Endometrial microvascular endothelial cells (primary cell): ENCODE data around the gene SLC38A7. TPM values are rescaled to one million over a fixed set of nuclear protein-coding genes. Genes with fewer than 3 reads are reported as not detected.
"Not testable (repeated sequence)": the region's sequence is repeated elsewhere in the genome, so short reads cannot be mapped to it uniquely, and the experiment has no call there.

Source experiments
- in situ Hi-C: cut with HindIII; loops from 2 replicates; pipeline ENCODE4 v1.10.0; 2017; ENCODE audit warnings: low sequenced_read_pairs, low pct_unique_long_range_greater_than_20kb; ENCODE audit errors: inconsistent ontology term
- total RNA-seq: library from RNA; depleted of rRNA; stranded (reverse); fragments of >200 nt; gene quantifications from one replicate; pipeline ENCODE4 v1.2.3, GENCODE V29; 2015; ENCODE audit errors: inconsistent ontology term

Gene SLC38A7
- total RNA-seq, 1 donor from 2014 or later, result 26.2 TPM

DNA sequence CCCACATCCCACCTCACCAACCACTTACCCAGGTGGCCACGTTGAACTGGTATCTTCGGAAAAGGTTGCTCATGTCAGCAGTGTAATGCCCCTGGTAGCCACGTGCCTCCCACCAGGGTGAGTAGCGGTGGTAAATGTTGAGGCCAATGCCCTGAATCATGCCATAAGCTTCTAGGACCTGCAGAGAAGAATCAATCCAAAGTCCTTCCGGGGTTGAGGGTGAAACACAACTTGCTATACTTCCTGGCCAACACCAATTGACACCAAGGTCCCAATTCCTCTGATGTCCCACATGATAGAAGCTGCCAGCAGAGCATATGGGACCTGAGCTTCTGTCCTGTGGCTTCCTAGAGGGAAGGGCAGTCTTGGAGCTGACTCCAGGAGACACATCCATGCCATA, 43.6 kb downstream of the SLC38A7 start:
- in situ Hi-C loops, result no loop called here

DNA sequence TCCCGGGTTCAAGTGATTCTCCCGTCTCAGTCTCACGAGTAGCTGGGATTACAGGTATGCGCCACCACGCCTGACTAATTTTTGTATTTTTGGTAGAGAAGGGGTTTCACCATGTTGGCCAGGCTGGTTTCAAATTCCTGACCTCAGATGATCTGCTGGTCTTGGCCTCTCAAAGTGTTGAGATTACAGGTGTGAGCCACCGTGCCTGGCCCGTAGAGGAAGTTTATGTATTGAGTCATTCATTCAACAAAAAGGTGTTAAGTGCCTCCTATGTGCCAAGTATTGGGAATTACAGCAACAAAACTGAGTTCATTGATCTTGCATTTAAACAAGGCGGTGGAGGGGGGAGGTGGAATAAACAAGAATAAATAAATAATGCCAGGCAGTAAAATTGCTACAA, 44.7 kb downstream of the SLC38A7 start:
- in situ Hi-C loops, result no loop called here

DNA sequence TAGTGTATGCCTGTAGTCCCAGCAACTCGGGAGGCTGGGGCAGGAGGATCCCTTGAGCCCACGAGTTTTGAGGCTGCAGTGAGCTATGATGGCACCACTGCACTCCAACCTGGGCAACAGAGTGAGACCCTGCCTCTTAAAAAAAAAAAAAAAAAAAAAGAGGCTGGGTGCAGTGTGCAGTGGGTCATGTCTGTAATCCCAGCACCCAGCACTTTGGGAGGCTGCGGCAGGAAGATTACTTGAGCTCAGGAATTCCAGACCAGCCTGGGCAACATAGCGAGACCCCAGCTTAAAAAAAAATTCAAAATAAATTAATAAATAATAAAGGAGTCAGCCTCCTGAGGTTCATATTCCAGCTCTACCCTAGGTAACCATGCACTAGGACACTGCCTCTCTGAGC, 45.3 kb downstream of the SLC38A7 start:
- in situ Hi-C loops, result no loop called here

DNA sequence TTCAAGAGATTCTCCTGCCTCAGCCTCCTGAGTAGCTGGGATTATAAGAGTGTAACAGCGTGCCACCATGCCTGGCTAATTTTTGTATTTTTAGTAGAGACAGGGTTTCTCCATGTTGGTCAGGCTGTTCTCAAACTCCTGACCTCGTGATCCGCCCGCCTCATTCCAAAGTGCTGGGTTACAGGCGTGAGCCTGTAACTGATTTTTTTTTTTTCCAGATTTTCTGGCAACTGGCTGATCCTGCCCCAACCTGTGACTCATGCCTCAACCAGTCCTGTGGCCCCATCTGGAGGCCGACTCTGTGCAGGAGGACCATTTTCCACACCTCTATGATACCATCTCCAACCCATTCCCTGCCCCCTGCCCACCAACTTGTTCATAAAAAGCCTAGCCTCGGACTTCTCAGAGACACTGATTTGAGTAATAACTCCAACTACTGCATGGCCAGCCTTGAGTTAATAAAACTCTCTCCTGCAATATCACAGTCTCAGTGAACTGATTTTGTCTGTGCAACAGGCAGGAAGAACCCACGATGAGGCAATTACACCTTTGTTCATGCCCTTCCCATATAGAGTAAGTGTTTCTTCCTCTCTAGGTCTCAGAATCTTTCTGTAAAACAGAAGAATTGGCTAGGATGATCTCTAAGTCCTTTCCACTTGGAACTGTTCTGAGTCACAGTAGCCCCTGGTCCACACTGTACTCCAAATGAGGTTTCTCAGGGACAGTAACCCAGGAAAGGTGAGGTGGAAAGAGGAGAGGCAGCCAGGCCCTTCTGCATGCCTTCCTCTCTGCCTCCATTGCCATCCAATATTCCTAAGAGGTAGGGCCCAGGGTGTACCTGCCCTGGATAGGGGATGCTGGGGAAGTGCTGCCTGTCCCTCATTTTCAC, 46.2 kb downstream of the SLC38A7 start:
- in situ Hi-C loops, result no loop called here

DNA sequence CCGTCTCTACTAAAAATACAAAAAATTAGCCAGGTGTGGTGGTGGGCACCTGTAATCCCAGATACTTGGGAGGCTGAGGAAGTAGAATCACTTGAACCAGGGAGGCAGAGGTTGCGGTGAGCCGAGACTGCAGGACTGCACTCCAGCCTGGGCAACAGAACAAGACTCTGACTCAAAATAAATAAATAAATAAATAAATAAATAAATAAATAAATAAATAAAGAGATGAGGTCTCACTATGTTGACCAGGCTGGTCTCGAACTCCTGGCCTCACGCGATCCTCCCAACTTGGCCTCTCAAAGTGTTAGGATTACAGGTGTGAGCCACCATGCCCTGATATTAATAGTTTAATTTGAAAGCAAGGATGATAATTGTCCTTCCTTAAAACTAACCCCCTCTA, 47.5 kb downstream of the SLC38A7 start:
- in situ Hi-C loops, result not testable (repeated sequence)

DNA sequence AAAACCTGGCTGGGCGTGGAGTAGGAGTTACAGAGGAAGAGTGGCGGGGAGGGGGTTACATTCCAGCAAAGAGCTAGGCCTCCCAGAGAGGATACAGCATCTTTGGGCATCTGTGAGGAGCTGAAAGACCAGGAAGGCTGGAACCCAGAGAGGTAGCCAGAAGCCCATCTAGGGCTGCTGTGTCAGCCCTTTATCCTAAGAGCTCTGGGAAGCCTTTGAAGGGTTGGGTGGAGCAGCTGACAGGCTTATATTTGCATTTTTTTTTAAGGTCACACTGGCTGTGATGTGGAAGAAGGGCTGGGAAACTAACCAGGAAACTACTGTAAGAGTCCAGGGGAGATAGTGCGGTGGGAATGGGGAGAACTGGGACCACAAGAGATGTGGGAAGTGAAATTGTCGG, 48.1 kb downstream of the SLC38A7 start:
- in situ Hi-C loops, result no loop called here

DNA sequence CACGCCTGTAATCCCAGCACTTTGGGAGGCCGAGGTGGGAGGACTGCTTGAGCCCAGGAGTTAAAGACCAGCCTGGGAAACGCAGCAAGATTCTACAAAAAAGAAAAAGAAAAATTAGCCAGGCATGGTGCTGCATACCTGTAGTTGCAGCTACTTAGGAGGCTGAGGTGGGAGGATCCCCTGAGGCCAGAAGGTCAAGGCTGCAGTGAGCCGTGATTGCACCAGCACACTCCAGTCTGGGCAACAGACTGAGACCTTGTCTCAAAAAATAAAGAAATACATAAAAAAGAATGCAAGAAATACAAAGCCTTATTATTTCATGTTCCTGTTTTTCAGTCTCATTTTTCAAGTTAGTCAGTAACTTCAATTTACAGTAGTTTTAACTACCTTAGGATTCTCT, 49.1 kb downstream of the SLC38A7 start:
- in situ Hi-C loops, result no loop called here

DNA sequence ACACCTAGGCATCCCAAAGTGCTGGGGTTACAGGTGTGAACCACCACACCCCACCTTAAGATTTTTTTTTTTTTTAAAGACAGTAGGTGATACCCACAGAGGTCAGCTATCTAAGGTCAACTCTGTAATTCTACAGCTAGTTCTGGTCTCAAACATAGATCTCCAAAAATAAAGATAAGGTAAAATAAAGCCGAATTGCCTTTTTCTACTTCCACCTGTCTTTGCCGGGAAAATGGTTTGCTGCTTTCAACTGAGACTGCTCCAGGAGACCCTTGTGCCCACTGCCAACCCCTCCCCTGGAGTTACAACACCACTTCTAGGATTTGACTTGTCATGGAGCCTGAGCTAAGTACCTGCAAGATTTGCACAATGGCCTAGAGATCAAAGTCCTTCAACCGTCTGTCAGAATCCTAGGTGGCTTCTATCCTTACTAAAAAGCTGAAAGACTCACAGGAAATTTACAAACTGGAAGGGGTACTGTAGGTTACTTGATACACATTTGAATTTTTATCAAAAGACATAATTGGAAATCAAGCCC, 50.2 kb downstream of the SLC38A7 start:
- in situ Hi-C loops, result no loop called here

DNA sequence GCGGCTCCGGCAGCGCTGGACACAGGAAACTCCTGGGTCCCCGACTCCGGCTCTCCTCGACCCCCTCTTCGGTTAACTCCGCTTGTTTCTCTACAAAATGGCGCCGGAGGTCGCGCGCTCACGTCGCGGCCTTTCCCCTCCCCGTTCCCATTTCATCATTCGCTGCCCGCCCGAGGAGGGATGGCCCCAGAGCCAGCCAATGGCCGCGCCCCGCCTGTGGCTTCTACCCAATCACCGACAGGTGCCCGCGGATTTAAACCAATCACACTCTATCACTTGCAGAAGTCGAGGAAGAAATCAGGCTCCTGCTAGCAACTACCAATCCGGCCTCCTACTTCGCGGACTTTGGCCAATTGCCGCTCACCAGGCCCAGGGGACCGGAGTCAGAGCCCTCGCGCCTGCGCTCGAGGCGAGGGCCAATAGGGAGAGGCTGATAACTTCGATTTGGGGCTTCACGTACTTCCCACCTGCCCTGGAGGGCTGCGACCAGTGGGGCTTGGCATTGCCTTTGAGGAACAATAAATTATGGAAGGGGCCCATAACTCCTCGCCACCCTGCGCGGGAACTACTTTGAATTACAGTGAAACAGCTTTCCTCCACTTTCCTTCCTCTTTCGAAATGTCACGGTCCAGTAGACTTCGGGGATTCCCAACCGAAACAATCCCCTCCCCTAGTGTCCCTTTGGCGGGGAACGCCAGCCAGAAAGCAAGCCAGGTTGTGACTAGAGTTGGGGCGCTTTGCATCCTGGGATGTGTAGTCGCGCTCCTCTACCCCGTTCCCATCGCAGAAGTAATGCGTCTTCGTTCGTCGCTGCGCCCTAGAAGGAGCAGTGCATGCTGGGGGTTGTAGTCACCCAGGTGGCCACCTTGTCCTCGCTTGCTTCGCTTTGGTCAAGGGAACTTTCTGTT, 54.6 kb downstream of the SLC38A7 start, which contains the start of gene CNOT1:
CNOT1 (minus strand) TSS at position 94 of the 908 bp plus-strand sequence. CDS start 30,489 bp downstream, outside the sequence.
- in situ Hi-C loops, result no loop called here

DNA sequence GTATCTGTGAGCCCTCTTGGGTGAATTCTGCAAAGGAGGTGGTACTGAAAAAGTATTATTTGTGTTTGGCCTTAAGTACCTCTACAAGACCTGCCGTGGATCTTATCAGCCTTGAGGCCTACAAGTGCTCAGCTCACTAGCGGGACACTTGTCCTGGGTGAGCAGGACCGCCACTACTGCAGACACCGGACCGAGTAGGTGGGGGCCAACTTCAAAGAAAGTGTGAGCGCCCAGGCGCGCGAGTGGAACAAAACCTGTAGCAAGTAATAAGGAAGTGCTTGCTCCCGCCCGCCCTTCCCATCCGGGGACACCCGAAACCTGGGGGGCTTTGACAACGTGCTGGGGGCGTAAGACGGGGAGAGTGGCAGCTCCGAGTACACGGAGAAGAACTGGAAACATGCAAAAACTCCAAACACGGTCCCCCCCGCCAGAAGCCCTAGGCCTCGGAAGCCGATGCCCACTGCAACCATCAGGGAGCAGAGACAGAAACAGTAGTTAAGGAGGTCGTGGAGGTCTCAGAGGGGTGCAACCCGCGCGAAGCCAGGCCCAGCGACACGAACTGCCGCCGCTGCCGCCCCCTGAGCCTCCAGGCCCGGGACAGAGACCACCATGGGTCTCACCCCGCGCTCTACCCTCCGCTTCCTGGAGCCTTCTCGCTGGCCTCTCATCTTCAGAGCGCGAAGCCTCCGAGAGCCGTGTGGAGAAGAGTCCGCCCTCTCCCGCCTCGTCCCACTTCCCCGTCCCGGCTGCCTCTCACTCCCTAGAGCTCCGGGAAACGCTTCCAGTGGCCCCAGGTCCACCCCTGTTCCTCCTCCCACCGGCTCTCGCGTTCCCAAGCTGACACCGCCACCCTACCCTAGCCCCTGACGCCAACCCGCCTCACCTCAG, 55.5 kb downstream of the SLC38A7 start:
- in situ Hi-C loops, result no loop called here

DNA sequence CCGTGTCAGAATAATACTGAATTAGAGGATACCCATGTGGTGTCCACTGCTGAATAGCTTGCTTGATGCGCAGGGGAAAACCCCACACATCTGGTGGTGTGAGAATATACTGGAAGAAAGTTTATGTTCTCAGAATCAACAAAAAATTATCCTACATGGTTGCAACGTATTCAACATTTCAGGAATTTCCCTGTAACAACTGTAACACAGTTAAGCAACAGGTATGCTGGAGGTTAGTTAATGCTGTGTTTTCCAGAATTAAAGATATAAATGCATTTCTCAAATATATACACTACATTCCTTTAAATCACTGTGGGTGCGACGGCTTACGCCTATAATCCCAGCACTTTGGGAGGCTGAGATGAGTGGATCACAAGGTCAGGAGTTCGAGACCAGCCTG, 60.4 kb downstream of the SLC38A7 start:
- in situ Hi-C loops, result no loop called here

DNA sequence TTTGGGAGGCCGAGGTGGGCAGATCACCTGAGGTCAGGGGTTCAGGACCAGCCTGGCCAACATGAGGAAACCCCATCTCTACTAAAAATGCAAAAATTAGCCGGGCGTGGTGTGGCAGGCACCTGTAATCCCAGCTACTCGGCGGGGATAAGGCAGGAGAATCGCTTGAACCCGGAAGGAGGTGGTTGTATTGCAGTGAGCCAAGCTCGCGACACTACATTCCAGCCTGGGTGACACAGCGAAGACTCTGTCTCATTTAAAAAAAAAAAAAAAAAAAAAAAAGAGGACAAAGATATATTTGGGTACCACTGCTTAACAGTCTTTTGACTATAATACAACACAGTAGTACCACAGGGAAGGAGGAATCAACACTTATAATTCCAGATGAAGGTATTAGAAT, 64.2 kb downstream of the SLC38A7 start:
- in situ Hi-C loops, result no loop called here

DNA sequence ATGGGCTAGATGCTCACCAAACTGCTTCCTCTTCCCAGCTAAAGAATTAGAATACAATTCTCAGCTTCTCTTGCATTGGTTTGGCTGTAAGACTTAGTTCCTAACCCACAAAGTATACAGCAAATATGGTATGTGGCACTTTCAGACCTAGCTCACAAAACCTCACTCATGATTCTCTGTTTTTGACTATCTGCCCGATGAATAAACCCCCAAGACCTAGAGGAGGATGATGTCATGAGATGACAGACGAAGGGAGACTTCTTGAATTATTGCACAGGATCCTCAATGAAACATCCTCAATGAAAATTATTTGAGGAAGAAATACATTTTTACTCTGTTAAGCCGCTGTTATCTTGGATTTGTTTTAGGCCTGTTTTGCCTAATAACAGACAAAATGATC, 69.3 kb downstream of the SLC38A7 start:
- in situ Hi-C loops, result no loop called here

Other genes starting within 250 kb of the SLC38A7 start
- gene NDRG4, start 184.6 kb downstream of the SLC38A7 start, total RNA-seq, result 20.8 TPM
- 11.2 TPM for gene SETD6, start 169.3 kb downstream of the SLC38A7 start, total RNA-seq
- 98.1 TPM for gene CNOT1, start 54.9 kb downstream of the SLC38A7 start, total RNA-seq
- 168 TPM for gene GOT2, start 49.5 kb upstream of the SLC38A7 start, total RNA-seq